Brain microvascular endothelial cell (primary cell): ENCODE measurements around the gene TPM4.

Experiments used
- DNase-seq: peaks from one replicate; pipeline ENCODE4 v3.0.0-alpha.2; 2020
- H3K27ac ChIP-seq: fragments of 250-450 bp; sonication (Bioruptor Pico); 2 replicates; pipeline ENCODE4 v1.5.1; 2020; ENCODE audit warnings: mild to moderate bottlenecking, moderate library complexity
- H3K27me3 ChIP-seq: fragments of 250-450 bp; sonication (Bioruptor Pico); replicated peaks from 2 replicates; pipeline ENCODE4 v1.5.1; 2020; ENCODE audit warnings: mild to moderate bottlenecking
- H3K36me3 ChIP-seq: fragments of 250-450 bp; sonication (Bioruptor Pico); replicated peaks from 2 replicates; pipeline ENCODE4 v1.5.1; 2020; ENCODE audit warnings: mild to moderate bottlenecking
- H3K4me3 ChIP-seq: 2 replicates; pipeline ENCODE4 v1.5.1; 2011; ENCODE audit warnings: low read depth, mild to moderate bottlenecking, control low read depth, low read length, moderate library complexity
- CTCF ChIP-seq: IDR thresholded peaks from 2 replicates; pipeline ENCODE4 v1.5.1; 2011; ENCODE audit warnings: low read depth, mild to moderate bottlenecking, moderate library complexity, low read length, control low read depth, inconsistent platforms; ENCODE audit errors: missing control alignments
- in situ Hi-C: cut with HindIII; loops from 2 replicates; pipeline ENCODE4 v1.10.0; 2017; ENCODE audit warnings: low sequenced_read_pairs, low pct_ligation_motif_present

The TPM4 gene

DNA sequence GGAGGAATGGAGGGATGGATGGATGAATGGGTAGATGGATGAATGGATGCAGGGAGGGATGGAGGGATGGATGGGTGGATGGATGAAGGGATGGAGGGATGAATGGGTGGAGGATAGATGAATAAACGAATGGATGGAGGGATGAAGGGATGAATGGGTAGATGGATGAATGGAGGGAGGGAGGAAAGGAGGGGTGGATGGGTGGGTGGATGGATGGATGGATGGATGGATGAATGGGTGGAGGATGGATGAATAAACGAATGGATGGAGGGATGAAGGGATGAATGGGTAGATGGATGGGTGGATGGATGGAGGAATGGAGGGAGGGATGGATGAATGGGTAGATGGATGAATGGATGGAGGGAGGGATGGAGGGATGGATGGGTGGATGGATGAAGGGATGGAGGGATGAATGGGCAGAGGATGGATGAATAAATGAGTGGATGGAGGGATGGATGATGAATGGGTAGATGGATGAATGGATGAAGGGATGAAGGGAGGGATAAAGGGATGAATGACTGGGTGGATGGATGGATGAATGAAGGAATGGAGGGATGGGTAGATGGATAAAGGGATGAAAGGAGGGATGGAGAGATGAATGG is 33.0 kb upstream of the TPM4 start:
- no peaks in the 10 kb centered on the region for H3K27me3 ChIP-seq
- in situ Hi-C loops = no loop called here
- TF ChIP-seq CTCF = no peak
- no peak for DNase-seq
- H3K27ac ChIP-seq = no peak overlapping the region
- H3K4me3 ChIP-seq = no peak overlapping the region
- H3K36me3 ChIP-seq = no peaks in the 10 kb centered on the region

DNA sequence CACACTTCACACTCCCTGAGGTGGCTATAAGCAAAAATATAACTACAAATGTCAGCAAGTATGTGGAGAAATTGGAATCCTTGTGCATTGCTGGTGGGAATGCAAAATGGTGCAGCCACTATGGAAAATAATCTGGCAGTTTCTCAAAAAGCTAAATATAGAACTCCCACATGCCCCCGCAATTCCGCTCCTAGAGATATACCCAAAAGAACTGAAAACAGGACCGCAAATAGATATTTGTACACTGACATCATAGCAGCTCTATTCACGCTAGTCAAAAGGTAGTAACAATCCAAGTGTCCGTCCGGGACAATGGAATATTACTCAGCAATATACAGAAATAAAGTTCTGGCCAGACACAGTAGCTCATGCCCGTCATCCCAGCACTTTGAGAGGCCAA is 31.5 kb upstream of the TPM4 start:
- no peak overlapping the region for H3K27ac ChIP-seq
- no peaks in the 10 kb centered on the region for H3K27me3 ChIP-seq
- DNase-seq = peak; percentile 21
- no peak overlapping the region for H3K4me3 ChIP-seq
- in situ Hi-C loops = no loop called here
- H3K36me3 ChIP-seq = no peaks in the 10 kb centered on the region
- no peak for TF ChIP-seq CTCF

DNA sequence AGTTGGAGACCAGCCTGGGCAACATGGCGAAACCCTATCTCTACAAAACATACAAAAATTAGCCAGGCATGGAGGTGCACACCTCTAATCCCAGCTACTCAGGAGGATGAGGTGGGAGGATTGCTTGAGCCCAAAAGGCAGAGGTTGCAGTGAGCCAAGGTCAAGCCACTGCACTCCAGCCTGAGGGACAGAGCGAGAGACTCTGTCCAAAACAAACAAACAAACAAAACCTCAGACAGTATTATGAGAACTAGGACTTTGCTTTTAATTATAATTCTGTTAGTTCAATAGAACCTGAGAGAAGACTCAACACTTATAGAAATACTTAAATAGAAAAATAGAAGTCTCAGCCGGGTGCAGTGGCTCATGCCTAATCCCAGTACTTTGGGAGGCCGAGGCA is 31.1 kb upstream of the TPM4 start:
- H3K4me3 ChIP-seq = no peak overlapping the region
- no peaks in the 10 kb centered on the region for H3K36me3 ChIP-seq
- in situ Hi-C loops = no loop called here
- TF ChIP-seq CTCF = no peak
- H3K27ac ChIP-seq = no peak overlapping the region
- H3K27me3 ChIP-seq = no peaks in the 10 kb centered on the region
- DNase-seq = no peak

- in situ Hi-C loops = no loop called here
- Histone ChIP-seq H3K27ac (no peak overlapping the region), H3K4me3 (no peak overlapping the region), H3K36me3 (no peaks in the 10 kb centered on the region), H3K27me3 (no peaks in the 10 kb centered on the region)
- TF ChIP-seq CTCF = no peak
- no peak for DNase-seq
Observed at GRCh38 chr19:16045893-16046292, 30.4 kb upstream of the TPM4 start.

GRCh38 chr19:16048583-16048982 is 27.7 kb upstream of the TPM4 start:
- no peak overlapping the region for H3K4me3 ChIP-seq
- no peak for TF ChIP-seq CTCF
- no peak overlapping the region for H3K27ac ChIP-seq
- no peaks in the 10 kb centered on the region for H3K36me3 ChIP-seq
- H3K27me3 ChIP-seq = no peaks in the 10 kb centered on the region
- in situ Hi-C loops = no loop called here
- no peak for DNase-seq

DNA sequence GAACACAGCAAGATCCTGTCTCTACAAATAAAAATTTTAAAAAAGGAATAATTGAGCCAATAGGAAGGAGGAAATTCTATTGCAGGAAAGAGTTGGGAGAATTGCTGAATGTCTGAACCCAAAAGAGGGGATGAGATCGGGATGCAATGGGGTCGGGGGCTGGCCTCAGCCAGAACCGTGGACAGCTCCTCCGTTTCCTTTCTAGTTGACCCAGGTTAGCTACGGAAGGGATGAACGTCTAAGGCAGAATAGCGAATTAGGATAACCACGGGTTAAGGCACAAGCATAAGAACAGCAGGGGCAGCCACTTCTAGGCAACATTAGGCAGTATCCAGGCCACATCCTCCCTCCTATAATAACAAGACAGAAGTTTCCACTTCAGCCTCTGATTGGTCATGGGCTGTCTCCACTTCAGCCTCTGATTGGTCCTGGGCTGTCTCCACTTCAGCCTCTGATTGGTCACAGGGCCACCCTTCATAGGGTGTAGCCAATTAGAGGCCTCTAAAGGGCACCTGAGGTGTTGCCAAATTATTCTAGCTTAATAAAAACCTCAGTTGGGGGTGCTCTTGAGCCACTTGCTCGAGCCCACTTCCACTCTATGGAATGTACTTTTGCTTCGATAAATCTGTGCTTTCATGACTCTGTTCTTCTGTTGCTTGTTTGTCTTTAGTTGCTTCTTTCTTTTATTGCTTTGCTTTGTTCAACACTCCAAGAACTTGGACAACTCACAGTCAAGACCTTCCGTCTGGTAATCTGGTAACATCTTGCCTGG is 24.9 kb upstream of the TPM4 start:
- in situ Hi-C loops = no loop called here
- H3K4me3 ChIP-seq = no peak overlapping the region
- no peak for TF ChIP-seq CTCF
- no peaks in the 10 kb centered on the region for H3K27me3 ChIP-seq
- no peak overlapping the region for H3K27ac ChIP-seq
- H3K36me3 ChIP-seq = no peaks in the 10 kb centered on the region
- no peak for DNase-seq
